Ecto neural progenitor cell (in vitro differentiated cells): ENCODE data around the gene GSX2.
"Not testable (repeated sequence)": the region's sequence is repeated elsewhere in the genome, so short reads cannot be mapped to it uniquely, and the experiment has no call there.

ENCODE experiments used
- DNase-seq: peaks from one replicate; pipeline ENCODE4 v3.0.0-alpha.2; 2018; ENCODE audit warnings: low spot score

GSX2 gene

GRCh38 chr4:54099748-54100574 is at the start of gene GSX2:
Gene GSX2, plus strand, starts transcription at chr4:54100163. Its CDS starts 182 bp downstream, at chr4:54100345.
- DNase-seq, result peak; percentile 67

GRCh38 chr4:54050214-54050904 is 49.6 kb upstream of the GSX2 start:
- DNase-seq, result no peak

- DNase-seq, result not testable (repeated sequence)
These were observed 46.6 kb upstream of the GSX2 start for GRCh38 chr4:54053322-54053721.

GRCh38 chr4:54054501-54054900 is 45.5 kb upstream of the GSX2 start:
- no peak for DNase-seq

- DNase-seq, result no peak
These were observed 44.5 kb upstream of the GSX2 start for GRCh38 chr4:54055494-54055893.

- DNase-seq, result no peak
These were observed 43.6 kb upstream of the GSX2 start for GRCh38 chr4:54056360-54056759.

GRCh38 chr4:54058171-54058570 is 41.8 kb upstream of the GSX2 start:
- no peak for DNase-seq

- DNase-seq, result no peak
These were observed 39.8 kb upstream of the GSX2 start for GRCh38 chr4:54060116-54060515.

- DNase-seq, result no peak
These were observed 38.9 kb upstream of the GSX2 start for GRCh38 chr4:54061067-54061466.

GRCh38 chr4:54061873-54062272 is 38.1 kb upstream of the GSX2 start:
- DNase-seq, result no peak

- DNase-seq, result no peak
These were observed 37.6 kb upstream of the GSX2 start for GRCh38 chr4:54062392-54062791.

GRCh38 chr4:54063229-54063628 is 36.7 kb upstream of the GSX2 start:
- DNase-seq, result no peak

GRCh38 chr4:54063737-54064316 is 36.1 kb upstream of the GSX2 start:
- peak; percentile 67 for DNase-seq

- DNase-seq, result peak; percentile 96
These were observed 35.4 kb upstream of the GSX2 start, which contains the start of gene CHIC2 for GRCh38 chr4:54064317-54065111. Gene CHIC2, minus strand, starts transcription at chr4:54064605. Its CDS starts 305 bp downstream, at chr4:54064300.

- no peak for DNase-seq
These were observed 34.5 kb upstream of the GSX2 start for GRCh38 chr4:54065282-54066087.

- DNase-seq, result no peak
These were observed 33.9 kb upstream of the GSX2 start for GRCh38 chr4:54066088-54066415.

GRCh38 chr4:54066718-54067129 is 33.2 kb upstream of the GSX2 start:
- no peak for DNase-seq

- no peak for DNase-seq
These were observed 32.8 kb upstream of the GSX2 start for GRCh38 chr4:54067166-54067565.

- DNase-seq, result no peak
These were observed 26.6 kb upstream of the GSX2 start for GRCh38 chr4:54073271-54073880.

GRCh38 chr4:54074381-54074780 is 25.6 kb upstream of the GSX2 start:
- no peak for DNase-seq

GRCh38 chr4:54076673-54077072 is 23.3 kb upstream of the GSX2 start:
- no peak for DNase-seq
